Glomerular visceral epithelial cell (primary cell): ENCODE measurements around the gene TRIM47.
A peak's percentile ranks its signal among the peaks of the same experiment; 100 is the strongest.

ENCODE experiments used
- DNase-seq: peaks from one replicate; pipeline ENCODE4 v3.0.0-alpha.2; 2016; ENCODE audit errors: extremely low spot score

The TRIM47 gene

GRCh38 chr17:75878174-75878998, at the start of gene TRIM47:
Gene TRIM47 (minus strand): TSS chr17:75878581. CDS start chr17:75878548, 33 bp downstream.
- DNase-seq = peak; percentile 66

GRCh38 chr17:75927286-75927922, 49.0 kb upstream of the TRIM47 start:
- DNase-seq = no peak

- no peak for DNase-seq
Observed at GRCh38 chr17:75926456-75926855, 48.1 kb upstream of the TRIM47 start.

- no peak for DNase-seq
Observed at GRCh38 chr17:75925912-75926311, 47.5 kb upstream of the TRIM47 start.

- DNase-seq = no peak
Observed at GRCh38 chr17:75925103-75925502, 46.7 kb upstream of the TRIM47 start.

- no peak for DNase-seq
Observed at GRCh38 chr17:75922963-75923874, 44.8 kb upstream of the TRIM47 start.

GRCh38 chr17:75922173-75922961, 44.0 kb upstream of the TRIM47 start:
- no peak for DNase-seq

- no peak for DNase-seq
Observed at GRCh38 chr17:75921596-75921995, 43.2 kb upstream of the TRIM47 start.

GRCh38 chr17:75920045-75920560, 41.7 kb upstream of the TRIM47 start:
- DNase-seq = no peak

GRCh38 chr17:75919611-75920010, 41.2 kb upstream of the TRIM47 start:
- DNase-seq = no peak

GRCh38 chr17:75917917-75918445, 39.6 kb upstream of the TRIM47 start:
- no peak for DNase-seq

GRCh38 chr17:75917141-75917916, 38.9 kb upstream of the TRIM47 start:
- DNase-seq = no peak

- DNase-seq = no peak
Observed at GRCh38 chr17:75915268-75915667, 36.9 kb upstream of the TRIM47 start.

GRCh38 chr17:75914643-75915267, 36.4 kb upstream of the TRIM47 start:
- no peak for DNase-seq

- no peak for DNase-seq
Observed at GRCh38 chr17:75913537-75914210, 35.3 kb upstream of the TRIM47 start.

- no peak for DNase-seq
Observed at GRCh38 chr17:75910699-75911098, 32.3 kb upstream of the TRIM47 start.

GRCh38 chr17:75909812-75910274, 31.5 kb upstream of the TRIM47 start:
- no peak for DNase-seq

GRCh38 chr17:75909051-75909811, 30.9 kb upstream of the TRIM47 start:
- DNase-seq = no peak
